AG20443 (cell line): ENCODE data around the gene GTSF1L.
A peak's percentile ranks its signal among the peaks of the same experiment; 100 is the strongest.
"Not testable (repeated sequence)": the region's sequence is repeated elsewhere in the genome, so short reads cannot be mapped to it uniquely, and the experiment has no call there.

ENCODE experiments used
- DNase-seq: peaks from one replicate; pipeline ENCODE4 v3.0.0; 2012; ENCODE audit warnings: low spot score, mixed read lengths

Gene GTSF1L

DNA sequence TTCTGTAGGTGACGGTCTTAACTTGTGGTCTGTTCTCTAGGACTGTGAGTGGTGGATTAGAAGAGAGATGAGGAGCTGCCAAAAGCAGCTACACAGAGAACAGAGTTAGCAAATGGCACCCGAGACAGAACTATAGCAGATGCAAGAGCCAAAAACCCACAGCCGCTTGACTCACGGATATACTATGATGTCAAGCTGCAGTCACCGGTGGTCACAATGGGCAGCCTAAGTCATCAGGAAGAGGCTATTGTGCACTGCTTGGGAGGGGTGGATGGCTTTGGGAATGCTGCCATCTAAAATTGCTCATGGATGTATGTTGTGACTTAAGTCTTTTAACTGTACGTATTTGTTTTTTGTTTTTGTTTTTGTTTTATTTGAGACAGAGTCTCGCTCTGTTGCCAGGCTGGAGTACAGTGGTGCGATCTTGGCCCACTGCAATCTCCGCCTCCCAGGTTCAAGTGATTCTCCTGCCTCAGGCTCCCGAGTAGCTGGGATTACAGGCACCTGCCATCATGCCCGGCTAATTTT is at the start of gene GTSF1L:
GTSF1L (minus strand) TSS at position 192 of the 528 bp plus-strand sequence. CDS start 308 bp downstream, outside the sequence.
- DNase-seq: no peak

DNA sequence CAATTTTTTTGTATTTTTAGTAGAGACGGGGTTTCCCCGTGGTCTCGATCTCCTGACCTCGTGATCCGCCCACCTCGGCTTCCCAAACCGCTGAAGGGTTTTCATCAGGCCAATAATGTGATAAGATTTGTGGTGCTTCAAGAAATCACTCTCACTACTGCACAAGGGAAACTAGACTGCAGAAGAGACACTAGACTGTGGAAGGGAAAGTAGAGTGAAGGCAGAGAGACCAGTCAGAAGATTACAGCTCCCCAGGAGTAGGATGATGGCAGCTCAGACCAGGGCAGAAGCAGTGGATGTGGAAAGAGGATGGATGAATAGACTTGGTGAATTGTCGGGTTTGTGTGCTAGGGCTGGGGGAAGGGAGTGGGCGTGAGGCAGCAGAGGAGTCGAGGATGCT is 48.0 kb upstream of the GTSF1L start:
- DNase-seq: no peak

- no peak for DNase-seq
These were observed 44.8 kb upstream of the GTSF1L start for GRCh38 chr20:43771503-43772190.

- DNase-seq: no peak
These were observed 43.5 kb upstream of the GTSF1L start for GRCh38 chr20:43770342-43770741.

DNA sequence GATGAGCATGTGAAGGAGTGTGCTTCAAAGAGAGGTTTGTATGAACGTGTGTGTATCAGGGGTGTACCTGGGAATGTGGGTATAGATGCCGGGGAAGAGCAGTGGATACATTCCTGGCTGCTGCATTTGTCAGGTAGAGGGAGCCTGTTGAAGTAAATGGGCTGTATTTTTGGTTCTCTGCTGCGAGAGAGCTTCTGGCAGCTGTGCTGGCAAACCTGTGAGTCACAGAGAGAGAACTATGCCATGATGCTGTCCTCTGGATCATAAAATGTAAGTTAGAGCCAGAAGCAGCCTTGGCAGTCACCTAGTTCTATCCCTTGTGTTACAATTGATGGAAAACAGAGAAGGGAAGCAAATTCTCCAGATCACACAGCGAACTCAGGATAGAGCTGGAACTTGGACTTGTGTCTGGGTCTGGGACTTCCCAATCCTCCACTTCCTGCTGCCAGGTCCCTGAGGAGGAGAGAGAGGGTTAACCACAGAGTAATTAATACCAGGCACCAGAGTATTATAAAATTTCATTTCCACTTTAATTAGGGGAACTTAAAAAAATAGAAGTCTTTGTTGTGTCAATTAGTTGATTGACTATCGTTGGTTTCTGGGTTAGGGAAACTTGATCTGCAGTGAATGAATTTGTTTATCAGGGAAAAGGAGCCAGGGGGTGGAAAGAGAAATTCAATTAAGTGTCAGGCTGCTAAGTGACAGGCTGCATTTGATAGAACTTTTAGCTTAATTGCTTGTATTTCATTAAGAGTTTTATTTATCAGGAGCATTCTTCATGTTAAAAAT is 41.1 kb upstream of the GTSF1L start:
- peak; percentile 77 for DNase-seq

DNA sequence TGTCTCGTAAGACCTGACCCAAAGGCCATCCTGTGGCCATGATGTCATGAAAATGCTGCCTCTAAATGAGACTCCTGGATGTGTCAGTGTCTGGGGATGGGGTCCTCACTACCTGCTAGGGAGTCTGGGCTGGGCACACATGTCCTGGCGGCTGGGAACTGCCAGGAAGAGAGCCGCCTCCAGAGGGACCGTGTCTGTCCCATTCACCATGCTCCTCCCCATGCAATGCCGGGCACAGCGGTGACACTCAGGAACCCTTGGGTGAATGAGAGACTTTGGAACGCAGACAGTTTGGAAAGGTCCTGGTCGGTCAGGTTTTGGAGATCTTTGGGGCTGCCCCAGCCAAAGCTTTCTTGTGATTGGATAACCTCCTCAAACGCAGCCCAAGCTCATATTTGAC is 40.1 kb upstream of the GTSF1L start:
- no peak for DNase-seq

- DNase-seq: no peak
These were observed 39.6 kb upstream of the GTSF1L start for GRCh38 chr20:43766385-43766784.

DNA sequence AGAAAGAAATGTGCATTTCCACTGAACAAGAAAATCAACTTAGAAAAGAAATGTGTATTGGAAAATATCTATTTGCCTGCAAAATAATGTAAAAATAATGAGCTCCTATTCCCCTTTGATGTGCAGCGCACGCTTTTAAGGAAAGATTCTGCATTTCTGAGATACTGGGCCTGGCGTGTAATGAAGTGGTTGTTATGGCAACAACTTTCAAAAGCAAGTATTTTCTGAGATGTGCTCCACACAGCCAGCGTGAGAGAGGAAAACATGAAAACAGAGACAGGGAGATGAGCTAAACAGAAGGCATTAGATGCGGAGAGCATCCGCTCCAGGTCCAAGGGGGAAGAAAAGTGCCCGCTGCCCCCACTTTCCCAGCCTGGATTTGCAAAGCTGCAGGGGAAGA is 39.1 kb upstream of the GTSF1L start:
- no peak for DNase-seq

DNA sequence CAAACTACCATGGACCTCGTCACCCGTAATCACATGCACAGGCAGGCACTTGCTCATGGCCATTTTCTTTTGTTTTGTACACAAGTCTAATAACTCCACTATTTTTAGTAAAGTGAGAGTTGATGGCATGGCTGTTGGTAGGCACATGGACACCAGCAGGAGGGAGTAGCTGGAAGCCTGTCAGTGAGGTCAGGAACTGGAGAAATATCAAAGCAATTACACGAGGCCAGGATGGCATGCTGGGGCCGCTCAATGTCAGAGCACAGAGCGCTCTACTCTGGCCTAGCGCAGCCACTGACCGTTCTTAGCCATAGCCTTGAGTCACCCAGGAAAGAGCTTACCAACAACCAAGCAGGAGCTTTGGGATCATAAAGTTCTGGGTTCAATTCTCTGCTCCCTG is 36.1 kb upstream of the GTSF1L start:
- DNase-seq: no peak

GRCh38 chr20:43761386-43762340 is 34.9 kb upstream of the GTSF1L start:
- DNase-seq: peak; percentile 39

- DNase-seq: not testable (repeated sequence)
These were observed 31.1 kb upstream of the GTSF1L start for GRCh38 chr20:43757888-43758287.

DNA sequence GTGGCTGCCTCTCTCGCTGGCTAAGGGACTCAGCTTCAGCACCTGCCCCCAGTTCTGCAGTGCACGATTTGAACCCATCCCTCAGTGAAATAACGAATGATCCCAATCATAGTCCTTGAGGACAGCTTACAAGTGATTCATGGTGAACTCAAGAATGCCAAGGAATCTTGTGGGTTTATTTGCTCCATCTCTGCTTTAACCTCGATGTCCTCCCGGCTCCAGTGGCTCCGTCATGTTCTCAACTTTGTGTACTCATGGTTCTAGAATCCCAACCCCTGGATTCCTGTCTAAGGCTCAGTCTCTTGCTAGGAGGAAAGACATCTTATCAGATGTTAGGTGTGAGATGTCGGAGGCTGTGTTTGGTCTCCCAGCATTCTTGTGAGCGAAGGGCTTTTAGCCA is 29.0 kb upstream of the GTSF1L start:
- DNase-seq: peak; percentile 53

DNA sequence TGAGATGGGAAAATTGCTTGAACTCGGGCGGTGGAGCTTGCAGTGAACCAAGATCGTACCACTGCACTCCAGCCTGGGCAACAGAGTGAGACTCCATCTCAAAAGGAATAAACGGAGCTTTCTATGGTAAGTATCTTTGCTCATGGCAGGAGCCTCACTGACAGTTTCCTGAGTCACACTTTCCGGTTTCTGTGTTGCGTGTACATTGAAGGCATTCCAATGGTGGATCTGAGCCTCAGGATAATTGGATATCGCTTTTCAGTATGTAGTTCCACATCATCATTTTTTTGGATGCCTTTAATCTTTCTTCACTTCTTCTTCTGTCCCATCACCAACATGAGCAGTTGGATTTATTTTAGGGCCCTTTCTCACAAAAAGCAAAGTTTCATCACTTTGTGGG is 28.6 kb upstream of the GTSF1L start:
- DNase-seq: peak; percentile 54

DNA sequence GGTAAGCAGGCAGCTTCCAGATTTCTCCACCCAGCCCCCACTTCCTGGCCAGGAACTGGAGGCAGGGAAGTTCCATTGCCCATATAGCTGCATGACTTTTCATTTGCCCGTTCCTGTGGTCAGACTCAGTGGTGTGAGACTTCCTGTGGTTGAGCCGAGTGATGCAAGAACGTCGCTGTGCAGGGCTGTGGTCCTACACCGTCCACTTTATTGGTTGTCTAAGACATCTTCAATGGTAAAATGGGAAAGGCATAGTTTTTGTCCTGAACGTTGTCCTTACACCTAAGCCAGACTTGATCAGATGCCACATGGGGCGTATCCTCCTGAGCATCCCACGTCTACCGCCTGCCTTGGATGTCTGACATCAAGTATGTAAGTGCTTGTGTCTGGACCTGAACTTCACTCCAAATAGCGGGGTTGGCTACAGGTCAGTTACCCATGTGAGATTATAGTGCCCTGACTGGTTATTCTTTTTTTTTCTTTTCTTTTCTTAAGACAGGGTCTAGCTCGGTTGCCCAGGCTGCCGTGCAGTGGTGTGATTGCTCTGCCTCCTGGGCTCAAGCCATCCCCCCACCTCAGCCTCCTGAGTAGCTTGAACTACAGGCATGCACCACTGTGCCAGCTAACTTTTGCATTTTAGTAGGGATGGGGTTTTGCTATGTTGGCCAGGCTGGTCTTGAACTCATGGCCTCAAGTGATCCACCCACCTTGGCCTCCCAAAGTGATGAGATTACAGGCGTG is 25.9 kb upstream of the GTSF1L start:
- peak; percentile 88 for DNase-seq

DNA sequence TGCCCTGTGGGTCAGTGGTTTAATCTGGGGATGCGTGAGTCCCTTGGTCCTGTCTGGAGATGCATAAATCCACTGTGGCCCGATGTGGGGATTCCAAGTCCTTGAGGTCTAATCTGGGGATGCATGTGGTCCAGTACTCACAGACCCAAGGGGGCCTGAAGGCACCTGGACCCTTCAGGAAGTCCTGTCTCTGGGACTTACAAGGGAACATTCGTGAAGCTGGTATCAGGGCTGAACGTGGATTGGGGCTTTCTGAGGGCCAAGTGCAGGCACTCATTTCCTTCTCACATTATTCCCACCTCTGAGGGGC is 25.2 kb upstream of the GTSF1L start:
- no peak for DNase-seq

- peak; percentile 51 for DNase-seq
These were observed 24.6 kb upstream of the GTSF1L start for GRCh38 chr20:43751167-43752050.

- DNase-seq: no peak
These were observed 24.0 kb upstream of the GTSF1L start for GRCh38 chr20:43750774-43751166.

DNA sequence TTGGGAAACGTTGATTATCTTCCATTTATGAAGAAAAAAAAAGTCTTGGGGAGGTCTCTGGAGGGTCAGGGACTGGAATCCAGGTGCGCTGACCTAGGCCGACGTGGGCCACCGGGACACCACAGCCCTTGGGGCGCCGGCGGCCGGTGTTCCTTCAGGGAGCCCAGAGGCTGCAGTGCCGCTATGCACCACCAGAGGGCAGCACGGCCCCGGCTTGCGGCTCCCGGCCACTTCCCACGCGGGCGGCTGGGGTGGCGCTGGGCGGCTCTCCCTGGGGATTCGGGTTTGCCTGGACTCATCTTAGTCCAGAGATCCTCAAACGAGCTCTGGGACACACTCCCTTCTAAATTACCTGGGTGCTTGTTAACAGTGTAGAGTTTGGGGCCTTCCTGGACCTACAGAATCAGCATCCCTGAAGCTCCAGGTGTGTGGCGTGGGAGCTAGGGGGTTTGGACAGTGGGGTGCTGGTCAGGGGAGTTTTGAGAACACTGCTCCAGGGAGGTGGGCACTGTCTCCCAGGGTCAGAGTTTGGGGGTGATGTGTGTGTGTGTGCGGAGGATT is 23.0 kb upstream of the GTSF1L start:
- peak; percentile 90 for DNase-seq

DNA sequence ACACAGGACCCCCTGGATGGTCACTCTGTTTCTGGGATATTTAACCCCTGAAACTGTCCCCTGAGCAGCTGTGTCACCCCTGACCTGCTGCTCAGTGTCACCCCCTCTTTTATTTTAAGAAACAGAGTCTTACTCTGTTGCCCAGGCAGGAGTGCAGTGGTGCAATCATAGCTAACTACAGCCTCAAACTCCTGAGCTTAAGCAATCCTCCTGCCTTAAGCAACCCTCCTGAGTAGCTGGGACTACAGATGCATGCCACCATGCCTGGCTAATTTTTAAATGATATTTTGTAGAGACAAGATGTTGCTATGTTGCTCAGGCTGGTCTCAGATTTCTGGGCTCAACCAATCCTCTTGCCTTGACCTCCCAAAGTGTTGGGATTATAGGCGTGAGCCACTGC is 21.5 kb upstream of the GTSF1L start:
- DNase-seq: no peak
